ENCODE measurements around the gene SAXO2.
A peak's percentile ranks its signal among the peaks of the same experiment; 100 is the strongest.
"Not testable (repeated sequence)": the region's sequence is repeated elsewhere in the genome, so short reads cannot be mapped to it uniquely, and the experiment has no call there.

SAXO2 gene, protein sequence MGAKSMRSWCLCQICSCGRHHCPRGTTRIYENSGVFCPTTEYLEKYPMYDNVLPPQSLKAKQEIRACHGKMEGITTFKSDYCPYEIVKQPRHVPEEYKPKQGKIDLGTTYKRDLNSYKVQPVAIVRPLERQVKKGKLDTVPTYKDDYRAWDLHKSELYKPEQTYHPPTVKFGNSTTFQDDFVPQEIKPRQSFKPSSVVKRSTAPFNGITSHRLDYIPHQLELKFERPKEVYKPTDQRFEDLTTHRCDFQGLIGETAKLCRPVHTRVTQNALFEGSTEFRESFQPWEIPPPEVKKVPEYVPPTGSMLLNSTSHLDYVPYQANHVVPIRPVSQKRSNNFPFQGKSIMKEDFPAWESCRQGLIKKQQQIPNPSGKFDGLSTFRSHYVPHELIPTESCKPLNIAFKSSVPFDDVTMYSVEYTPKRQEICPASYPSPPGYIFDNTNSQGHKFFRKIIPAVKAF

DNA sequence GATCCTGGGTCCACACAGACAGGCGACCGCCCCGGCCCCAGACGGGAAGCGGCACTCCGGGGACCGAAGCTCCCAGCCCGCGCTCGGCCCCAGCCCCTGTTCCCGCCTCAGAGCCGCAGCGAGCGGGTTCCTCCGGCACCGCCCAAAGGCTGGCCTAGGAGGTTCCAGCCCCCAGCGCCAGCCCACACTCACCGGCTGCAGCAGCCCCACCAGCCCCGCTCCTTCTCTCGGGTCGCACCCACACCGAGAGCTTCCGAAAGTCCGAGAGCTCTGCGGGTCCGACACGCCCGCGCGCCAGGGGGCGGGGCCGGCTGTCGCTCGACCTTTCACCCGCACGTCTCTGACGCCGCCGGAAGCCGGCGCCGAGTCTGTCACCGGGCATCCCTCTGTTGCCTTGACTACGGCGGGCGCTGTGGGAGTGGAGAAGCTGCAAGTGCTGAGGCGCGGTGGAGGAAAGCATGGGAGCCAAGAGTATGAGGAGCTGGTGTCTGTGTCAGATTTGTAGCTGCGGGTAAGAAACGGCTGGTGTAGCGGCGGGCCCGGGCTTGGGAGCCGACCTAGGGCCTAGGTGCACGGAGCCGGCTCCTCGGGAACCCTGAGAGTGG, at the start of gene SAXO2, which contains the start of gene EFL1:
TSS of gene SAXO2 (plus strand) at position 397 of the 605 bp plus-strand sequence. CDS start at position 459, 62 bp downstream.
TSS of gene EFL1 (minus strand) at position 313 of the 605 bp plus-strand sequence. CDS start 956 bp downstream, outside the sequence.
- Mint-ChIP-seq H3K4me1 (ENCODE audit: low read depth) (peaks cover 20% of the 10 kb centered on the region), H3K36me3 (ENCODE audit: low read depth) (peaks cover 10% of the 10 kb centered on the region), H3K27ac (peak within 1 kb of the TSS; percentile 89), H3K4me3 (peak within 1 kb of the TSS; percentile 92), H3K27me3 (ENCODE audit: low read depth) (no peaks in the 10 kb centered on the region), H3K9me3 (no peaks in the 10 kb centered on the region)
- DNase-seq (ENCODE audit: low spot score): peak; percentile 95

- not testable (repeated sequence) for H3K4me1 Mint-ChIP-seq (ENCODE audit: low read depth); H3K9me3 Mint-ChIP-seq; DNase-seq (ENCODE audit: low spot score); H3K27ac Mint-ChIP-seq; H3K27me3 Mint-ChIP-seq (ENCODE audit: low read depth); H3K4me3 Mint-ChIP-seq
- peaks cover 26% of the 10 kb centered on the region for H3K36me3 Mint-ChIP-seq (ENCODE audit: low read depth)
Observed at GRCh38 chr15:82216092-82216491, 46.5 kb upstream of the SAXO2 start.

- peaks cover 21% of the 10 kb centered on the region for H3K36me3 Mint-ChIP-seq (ENCODE audit: low read depth)
- not testable (repeated sequence) for DNase-seq (ENCODE audit: low spot score); H3K27me3 Mint-ChIP-seq (ENCODE audit: low read depth); H3K4me3 Mint-ChIP-seq; H3K27ac Mint-ChIP-seq; H3K4me1 Mint-ChIP-seq (ENCODE audit: low read depth); H3K9me3 Mint-ChIP-seq
Observed at GRCh38 chr15:82221535-82221934, 41.1 kb upstream of the SAXO2 start.

DNA sequence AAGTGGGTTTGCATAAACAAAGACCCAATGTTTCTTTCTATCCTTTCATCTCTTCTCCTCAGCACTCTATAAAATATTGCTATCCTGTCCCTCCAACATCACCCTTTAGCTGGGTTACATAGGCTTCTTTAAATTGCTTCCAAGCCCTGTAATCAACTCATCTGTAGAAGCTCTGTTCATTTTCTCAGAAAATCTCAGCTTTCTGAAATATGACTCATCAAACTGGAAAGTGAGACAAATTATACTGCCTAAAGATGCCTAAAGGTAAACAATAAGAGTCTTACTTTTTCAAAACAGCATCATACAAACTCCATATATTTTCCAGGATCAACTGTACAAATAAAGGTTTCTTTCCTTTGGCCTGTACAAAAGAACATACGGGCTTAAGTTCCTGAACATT, 33.9 kb upstream of the SAXO2 start:
- Mint-ChIP-seq H3K36me3 (ENCODE audit: low read depth) (peaks cover 24% of the 10 kb centered on the region), H3K27ac (no peak overlapping the region), H3K9me3 (no peaks in the 10 kb centered on the region), H3K4me1 (ENCODE audit: low read depth) (peaks cover 5% of the 10 kb centered on the region), H3K4me3 (no peak overlapping the region), H3K27me3 (ENCODE audit: low read depth) (no peaks in the 10 kb centered on the region)
- DNase-seq (ENCODE audit: low spot score): no peak

DNA sequence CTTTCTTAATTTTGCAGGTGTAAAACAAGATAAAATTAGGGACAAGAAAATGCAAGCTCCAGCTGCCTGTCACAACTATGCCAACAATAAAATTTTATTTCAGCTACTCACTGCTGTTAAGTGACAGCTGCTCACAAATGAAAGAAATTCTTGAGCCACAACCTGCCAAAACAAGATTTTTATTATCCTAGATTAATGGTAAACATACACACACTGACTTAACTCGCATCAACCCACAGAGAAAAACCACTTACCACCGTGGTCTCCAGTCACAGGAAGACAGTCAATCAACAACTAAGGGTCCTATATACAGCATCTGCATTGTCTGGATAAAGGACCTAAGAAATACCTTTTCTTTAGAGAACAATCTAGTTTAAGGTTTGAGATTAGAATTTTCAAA, 31.4 kb upstream of the SAXO2 start:
- Mint-ChIP-seq H3K4me3 (no peak overlapping the region), H3K27ac (no peak overlapping the region), H3K9me3 (no peaks in the 10 kb centered on the region), H3K27me3 (ENCODE audit: low read depth) (no peaks in the 10 kb centered on the region), H3K36me3 (ENCODE audit: low read depth) (peaks cover 23% of the 10 kb centered on the region), H3K4me1 (ENCODE audit: low read depth) (peaks cover 5% of the 10 kb centered on the region)
- no peak for DNase-seq (ENCODE audit: low spot score)

GRCh38 chr15:82231842-82232241, 30.8 kb upstream of the SAXO2 start:
- DNase-seq (ENCODE audit: low spot score): no peak
- Mint-ChIP-seq H3K4me3 (no peak overlapping the region), H3K9me3 (no peaks in the 10 kb centered on the region), H3K27ac (no peak overlapping the region), H3K36me3 (ENCODE audit: low read depth) (peaks cover 21% of the 10 kb centered on the region), H3K27me3 (ENCODE audit: low read depth) (no peaks in the 10 kb centered on the region), H3K4me1 (ENCODE audit: low read depth) (peaks cover 5% of the 10 kb centered on the region)

- not testable (repeated sequence) for DNase-seq (ENCODE audit: low spot score); H3K27me3 Mint-ChIP-seq (ENCODE audit: low read depth); H3K27ac Mint-ChIP-seq; H3K9me3 Mint-ChIP-seq; H3K4me3 Mint-ChIP-seq; H3K4me1 Mint-ChIP-seq (ENCODE audit: low read depth)
- peaks cover 30% of the 10 kb centered on the region for H3K36me3 Mint-ChIP-seq (ENCODE audit: low read depth)
Observed at GRCh38 chr15:82237944-82238534, 24.6 kb upstream of the SAXO2 start.

DNA sequence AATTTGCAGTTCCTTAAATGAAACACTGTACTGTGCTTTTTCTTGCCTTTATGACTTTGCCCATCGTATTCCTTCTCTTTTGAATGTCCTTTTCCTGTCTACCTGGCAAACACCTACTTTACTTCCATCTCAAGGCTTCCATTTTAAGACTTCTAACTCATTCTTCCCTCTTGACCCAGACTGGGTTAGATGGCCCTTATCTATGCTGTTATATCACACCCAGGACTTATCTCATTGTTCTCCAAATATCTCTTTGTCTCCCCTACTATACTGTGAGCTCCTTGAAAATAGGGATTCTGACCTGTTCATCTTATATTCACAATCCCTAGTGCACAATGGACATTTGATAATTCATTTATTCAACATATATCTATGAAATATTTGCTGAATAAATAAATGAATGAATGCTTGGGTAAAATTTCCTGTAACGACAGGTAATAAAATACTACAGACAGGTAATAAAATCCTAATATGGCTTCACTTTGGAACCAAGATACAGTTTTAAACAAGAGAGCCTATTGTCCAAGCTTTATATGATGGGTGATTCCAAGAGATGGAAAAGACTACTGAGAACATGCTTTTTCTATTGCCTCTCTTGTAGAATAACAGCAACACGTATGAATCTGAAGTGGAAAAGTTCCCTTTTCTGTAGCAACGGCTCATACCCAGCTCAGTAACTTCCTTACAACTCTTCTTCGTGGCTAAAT, 22.8 kb upstream of the SAXO2 start:
- Mint-ChIP-seq H3K4me3 (no peak overlapping the region), H3K27me3 (ENCODE audit: low read depth) (no peaks in the 10 kb centered on the region), H3K9me3 (no peaks in the 10 kb centered on the region), H3K4me1 (ENCODE audit: low read depth) (peaks cover 5% of the 10 kb centered on the region), H3K36me3 (ENCODE audit: low read depth) (peaks cover 30% of the 10 kb centered on the region), H3K27ac (no peak overlapping the region)
- DNase-seq (ENCODE audit: low spot score): no peak

DNA sequence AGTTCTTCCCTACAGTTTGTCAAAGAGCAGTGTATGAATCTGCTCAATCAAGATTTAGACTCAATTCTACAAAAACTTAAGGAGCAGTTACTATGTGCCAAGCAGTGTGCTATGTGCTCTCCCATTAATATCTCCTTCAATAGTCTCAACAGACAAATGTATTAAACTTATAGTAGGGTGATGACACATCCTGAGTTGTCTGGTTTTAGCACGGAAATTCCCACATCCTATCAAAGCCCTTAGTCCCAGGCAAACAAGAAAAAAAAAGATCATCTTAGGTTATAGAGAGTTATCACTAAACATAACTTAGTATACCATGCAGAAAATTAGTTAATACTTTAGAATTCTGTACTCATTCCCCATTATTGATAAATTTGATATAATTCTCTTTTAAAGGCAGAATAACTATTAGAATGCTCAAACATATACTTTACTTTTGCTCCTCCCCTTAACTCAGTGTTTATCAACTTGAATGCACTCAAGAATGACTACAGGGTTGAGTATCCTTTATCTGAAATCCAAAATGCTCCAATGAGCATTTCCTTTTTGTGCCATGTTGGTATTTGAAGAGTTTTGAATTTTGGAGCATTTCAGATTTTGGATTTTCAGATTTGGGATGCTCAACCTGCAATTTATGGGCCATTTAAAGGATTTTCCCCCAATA, 20.6 kb upstream of the SAXO2 start:
- not testable (repeated sequence) for DNase-seq (ENCODE audit: low spot score); H3K4me3 Mint-ChIP-seq; H3K27me3 Mint-ChIP-seq (ENCODE audit: low read depth); H3K9me3 Mint-ChIP-seq; H3K27ac Mint-ChIP-seq
- H3K4me1 Mint-ChIP-seq (ENCODE audit: low read depth): peaks cover 13% of the 10 kb centered on the region
- H3K36me3 Mint-ChIP-seq (ENCODE audit: low read depth): peaks cover 32% of the 10 kb centered on the region

DNA sequence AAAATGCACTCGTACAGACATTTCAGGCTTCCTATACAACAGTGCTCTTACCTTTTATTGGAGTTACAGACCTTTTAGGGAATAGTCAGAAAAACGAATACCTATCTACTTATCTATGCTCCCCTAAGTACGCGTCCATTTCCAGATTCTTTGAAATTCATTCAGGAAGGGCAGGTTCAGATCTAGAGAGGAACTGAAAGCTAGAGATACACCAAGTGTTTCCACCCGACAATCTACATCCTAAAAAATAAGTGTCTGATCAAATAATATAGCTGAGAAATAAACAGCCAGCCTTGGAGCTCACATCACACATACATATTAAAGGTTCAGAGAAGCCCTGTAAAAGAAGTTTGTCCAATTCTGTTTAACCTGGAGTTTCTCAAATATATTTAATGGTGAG, 19.0 kb upstream of the SAXO2 start:
- not testable (repeated sequence) for H3K27ac Mint-ChIP-seq; H3K27me3 Mint-ChIP-seq (ENCODE audit: low read depth); H3K9me3 Mint-ChIP-seq; H3K4me3 Mint-ChIP-seq; DNase-seq (ENCODE audit: low spot score)
- H3K36me3 Mint-ChIP-seq (ENCODE audit: low read depth): peaks cover 29% of the 10 kb centered on the region
- H3K4me1 Mint-ChIP-seq (ENCODE audit: low read depth): peaks cover 13% of the 10 kb centered on the region

- DNase-seq (ENCODE audit: low spot score); H3K27me3 Mint-ChIP-seq (ENCODE audit: low read depth); H3K9me3 Mint-ChIP-seq; H3K27ac Mint-ChIP-seq; H3K4me3 Mint-ChIP-seq: not testable (repeated sequence)
- Mint-ChIP-seq H3K36me3 (ENCODE audit: low read depth) (peaks cover 17% of the 10 kb centered on the region), H3K4me1 (ENCODE audit: low read depth) (peaks cover 13% of the 10 kb centered on the region)
Observed at GRCh38 chr15:82245956-82246355, 16.7 kb upstream of the SAXO2 start.

- H3K9me3 Mint-ChIP-seq; H3K27me3 Mint-ChIP-seq (ENCODE audit: low read depth); H3K4me1 Mint-ChIP-seq (ENCODE audit: low read depth); H3K27ac Mint-ChIP-seq; H3K4me3 Mint-ChIP-seq; DNase-seq (ENCODE audit: low spot score): not testable (repeated sequence)
- peaks cover 18% of the 10 kb centered on the region for H3K36me3 Mint-ChIP-seq (ENCODE audit: low read depth)
Observed at GRCh38 chr15:82248261-82248660, 14.4 kb upstream of the SAXO2 start.

GRCh38 chr15:82261566-82262421, 824 bp upstream of the SAXO2 start:
- peak; percentile 59 for DNase-seq (ENCODE audit: low spot score)
- not testable (repeated sequence) for H3K27me3 Mint-ChIP-seq (ENCODE audit: low read depth); H3K9me3 Mint-ChIP-seq
- Mint-ChIP-seq H3K36me3 (ENCODE audit: low read depth) (peaks cover 14% of the 10 kb centered on the region), H3K27ac (peak overlapping the region; percentile 89), H3K4me3 (peak overlapping the region; percentile 92), H3K4me1 (ENCODE audit: low read depth) (peaks cover 20% of the 10 kb centered on the region)
